ENCODE data around the gene CISH.

DNA sequence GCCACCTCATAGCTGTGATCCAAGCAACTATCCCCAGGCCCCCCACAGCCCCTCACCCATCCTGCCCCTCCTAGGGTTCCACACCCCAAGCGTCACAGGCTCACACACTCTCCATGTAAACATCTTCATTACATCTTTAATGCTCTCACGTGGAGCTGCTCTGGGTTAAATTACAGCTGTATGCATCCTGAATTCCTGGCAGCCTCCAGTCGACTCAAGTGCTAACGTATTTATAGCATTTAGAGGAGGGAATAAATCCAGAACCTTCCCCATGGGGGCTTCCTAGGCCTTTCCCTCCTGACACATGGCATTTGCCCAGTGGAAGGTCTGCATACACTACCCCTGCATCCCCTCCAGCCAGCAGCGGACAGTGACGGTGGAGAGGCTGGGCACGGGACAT, 53.7 kb downstream of the CISH start:
- TF ChIP-seq IKZF1 (conservative IDR thresholded peaks at IDR 0.05) (no peak), ZNF217 (IDR thresholded peaks at IDR 0.05) (no peak), ZBED1 (IDR thresholded peaks at IDR 0.05; ENCODE audit: borderline replicate concordance) (no peak), BCL11A (IDR thresholded peaks at IDR 0.05; ENCODE audit: low read depth, low read length) (no peak), SIN3A (IDR thresholded peaks at IDR 0.05; ENCODE audit: low read depth, low read length) (no peak), SREBF1 (IDR thresholded peaks at IDR 0.05; ENCODE audit: low read length) (no peak), EZH2 (IDR thresholded peaks at IDR 0.05; ENCODE audit: borderline replicate concordance, control insufficient read depth, low read depth, low read length) (no peak), POLR2A (IDR thresholded peaks at IDR 0.05; ENCODE audit: low read depth, low read length) (no peak), DPF2 (IDR thresholded peaks at IDR 0.05) (no peak)
- TF ChIP-seq, protein P1, sequence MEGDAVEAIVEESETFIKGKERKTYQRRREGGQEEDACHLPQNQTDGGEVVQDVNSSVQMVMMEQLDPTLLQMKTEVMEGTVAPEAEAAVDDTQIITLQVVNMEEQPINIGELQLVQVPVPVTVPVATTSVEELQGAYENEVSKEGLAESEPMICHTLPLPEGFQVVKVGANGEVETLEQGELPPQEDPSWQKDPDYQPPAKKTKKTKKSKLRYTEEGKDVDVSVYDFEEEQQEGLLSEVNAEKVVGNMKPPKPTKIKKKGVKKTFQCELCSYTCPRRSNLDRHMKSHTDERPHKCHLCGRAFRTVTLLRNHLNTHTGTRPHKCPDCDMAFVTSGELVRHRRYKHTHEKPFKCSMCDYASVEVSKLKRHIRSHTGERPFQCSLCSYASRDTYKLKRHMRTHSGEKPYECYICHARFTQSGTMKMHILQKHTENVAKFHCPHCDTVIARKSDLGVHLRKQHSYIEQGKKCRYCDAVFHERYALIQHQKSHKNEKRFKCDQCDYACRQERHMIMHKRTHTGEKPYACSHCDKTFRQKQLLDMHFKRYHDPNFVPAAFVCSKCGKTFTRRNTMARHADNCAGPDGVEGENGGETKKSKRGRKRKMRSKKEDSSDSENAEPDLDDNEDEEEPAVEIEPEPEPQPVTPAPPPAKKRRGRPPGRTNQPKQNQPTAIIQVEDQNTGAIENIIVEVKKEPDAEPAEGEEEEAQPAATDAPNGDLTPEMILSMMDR (IDR thresholded peaks at IDR 0.05 in 2 of 3, conservative IDR thresholded peaks at IDR 0.05 in 1 of 3; ENCODE audit: control insufficient read depth in 2 of 3, extremely low read depth in 1 of 3, insufficient read depth in 1 of 3, low read depth in 3 of 3, low read length in 3 of 3), result no peak
- TF ChIP-seq, protein P2, sequence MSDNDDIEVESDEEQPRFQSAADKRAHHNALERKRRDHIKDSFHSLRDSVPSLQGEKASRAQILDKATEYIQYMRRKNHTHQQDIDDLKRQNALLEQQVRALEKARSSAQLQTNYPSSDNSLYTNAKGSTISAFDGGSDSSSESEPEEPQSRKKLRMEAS (IDR thresholded peaks at IDR 0.05; ENCODE audit: low read depth, low read length), result no peak
- TF ChIP-seq, protein P3, sequence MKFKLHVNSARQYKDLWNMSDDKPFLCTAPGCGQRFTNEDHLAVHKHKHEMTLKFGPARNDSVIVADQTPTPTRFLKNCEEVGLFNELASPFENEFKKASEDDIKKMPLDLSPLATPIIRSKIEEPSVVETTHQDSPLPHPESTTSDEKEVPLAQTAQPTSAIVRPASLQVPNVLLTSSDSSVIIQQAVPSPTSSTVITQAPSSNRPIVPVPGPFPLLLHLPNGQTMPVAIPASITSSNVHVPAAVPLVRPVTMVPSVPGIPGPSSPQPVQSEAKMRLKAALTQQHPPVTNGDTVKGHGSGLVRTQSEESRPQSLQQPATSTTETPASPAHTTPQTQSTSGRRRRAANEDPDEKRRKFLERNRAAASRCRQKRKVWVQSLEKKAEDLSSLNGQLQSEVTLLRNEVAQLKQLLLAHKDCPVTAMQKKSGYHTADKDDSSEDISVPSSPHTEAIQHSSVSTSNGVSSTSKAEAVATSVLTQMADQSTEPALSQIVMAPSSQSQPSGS (IDR thresholded peaks at IDR 0.05; ENCODE audit: low read length), result no peak
- TF ChIP-seq, protein P4, sequence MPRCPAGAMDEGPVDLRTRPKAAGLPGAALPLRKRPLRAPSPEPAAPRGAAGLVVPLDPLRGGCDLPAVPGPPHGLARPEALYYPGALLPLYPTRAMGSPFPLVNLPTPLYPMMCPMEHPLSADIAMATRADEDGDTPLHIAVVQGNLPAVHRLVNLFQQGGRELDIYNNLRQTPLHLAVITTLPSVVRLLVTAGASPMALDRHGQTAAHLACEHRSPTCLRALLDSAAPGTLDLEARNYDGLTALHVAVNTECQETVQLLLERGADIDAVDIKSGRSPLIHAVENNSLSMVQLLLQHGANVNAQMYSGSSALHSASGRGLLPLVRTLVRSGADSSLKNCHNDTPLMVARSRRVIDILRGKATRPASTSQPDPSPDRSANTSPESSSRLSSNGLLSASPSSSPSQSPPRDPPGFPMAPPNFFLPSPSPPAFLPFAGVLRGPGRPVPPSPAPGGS (IDR thresholded peaks at IDR 0.05; ENCODE audit: borderline replicate concordance, insufficient read depth, low read depth, low read length, poor library complexity, severe bottlenecking), result no peak

All from GM12878 (cell line).